Measurements from ENCODE around the gene GPC5. TPM values are rescaled to one million over a fixed set of nuclear protein-coding genes. Genes with fewer than 3 reads are reported as not detected.
"Not testable (repeated sequence)": the region's sequence is repeated elsewhere in the genome, so short reads cannot be mapped to it uniquely, and the experiment has no call there.

GPC5 gene
- total RNA-seq, 2 experiments from 2014 or later: 0.63 to 0.66 TPM

DNA sequence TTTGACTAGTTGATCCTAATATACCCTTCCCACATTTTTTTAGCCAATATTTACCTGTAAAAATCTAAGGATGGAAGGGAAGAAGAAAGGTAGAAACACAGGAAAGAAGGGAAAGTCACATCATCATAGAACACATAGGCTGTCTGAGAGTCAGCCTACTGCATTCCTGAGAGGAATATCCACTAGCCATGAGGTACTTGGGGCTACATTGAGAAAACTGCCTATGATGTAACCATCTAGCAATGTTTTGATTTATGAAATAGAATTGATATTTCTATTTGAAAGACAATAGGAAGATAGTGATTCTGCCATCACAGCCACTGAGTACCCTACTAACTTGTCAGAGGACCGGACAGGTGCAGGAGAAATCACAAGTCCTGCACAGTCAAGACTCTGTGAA, 873.8 kb downstream of the GPC5 start:
- ChIA-PET POLR2A (no interaction called here), CTCF (no interaction called here)
- ATAC-seq (no peak), DNase-seq (no peak)
- Mint-ChIP-seq H3K9me3 (ENCODE audit: low read depth) (peaks cover 3% of the 10 kb centered on the region), H3K27me3 (no peaks in the 10 kb centered on the region), H3K4me1 (no peaks in the 10 kb centered on the region), H3K36me3 (ENCODE audit: low read depth) (no peaks in the 10 kb centered on the region), H3K4me3 (no peak overlapping the region), H3K27ac (no peak overlapping the region)
- intact Hi-C loops (cut with DNase I, micrococcal nuclease): no loop called here

DNA sequence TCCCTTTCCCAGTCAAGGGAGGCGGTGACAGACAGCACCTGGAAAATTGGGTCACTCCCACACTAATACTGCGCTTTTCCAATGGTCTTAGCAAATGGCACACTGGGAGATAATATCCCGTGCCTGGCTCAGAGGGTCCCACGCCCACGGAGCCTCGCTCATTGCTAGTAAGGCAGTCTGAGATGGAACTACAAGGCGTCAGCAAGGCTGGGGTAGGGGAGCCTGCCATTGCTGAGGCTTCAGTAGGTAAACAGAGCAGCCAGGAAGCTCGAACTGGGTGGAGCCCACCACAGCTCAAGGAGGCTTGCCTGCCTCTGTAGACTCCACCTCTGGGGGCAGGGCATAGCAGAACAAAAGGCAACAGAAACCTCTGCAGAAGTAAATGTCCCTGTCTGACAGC, 882.6 kb downstream of the GPC5 start:
- ATAC-seq; H3K4me3 Mint-ChIP-seq; H3K4me1 Mint-ChIP-seq; CTCF ChIA-PET; H3K36me3 Mint-ChIP-seq (ENCODE audit: low read depth); intact Hi-C loops (cut with DNase I, micrococcal nuclease); H3K27ac Mint-ChIP-seq; H3K27me3 Mint-ChIP-seq; POLR2A ChIA-PET; H3K9me3 Mint-ChIP-seq (ENCODE audit: low read depth); DNase-seq: not testable (repeated sequence)

DNA sequence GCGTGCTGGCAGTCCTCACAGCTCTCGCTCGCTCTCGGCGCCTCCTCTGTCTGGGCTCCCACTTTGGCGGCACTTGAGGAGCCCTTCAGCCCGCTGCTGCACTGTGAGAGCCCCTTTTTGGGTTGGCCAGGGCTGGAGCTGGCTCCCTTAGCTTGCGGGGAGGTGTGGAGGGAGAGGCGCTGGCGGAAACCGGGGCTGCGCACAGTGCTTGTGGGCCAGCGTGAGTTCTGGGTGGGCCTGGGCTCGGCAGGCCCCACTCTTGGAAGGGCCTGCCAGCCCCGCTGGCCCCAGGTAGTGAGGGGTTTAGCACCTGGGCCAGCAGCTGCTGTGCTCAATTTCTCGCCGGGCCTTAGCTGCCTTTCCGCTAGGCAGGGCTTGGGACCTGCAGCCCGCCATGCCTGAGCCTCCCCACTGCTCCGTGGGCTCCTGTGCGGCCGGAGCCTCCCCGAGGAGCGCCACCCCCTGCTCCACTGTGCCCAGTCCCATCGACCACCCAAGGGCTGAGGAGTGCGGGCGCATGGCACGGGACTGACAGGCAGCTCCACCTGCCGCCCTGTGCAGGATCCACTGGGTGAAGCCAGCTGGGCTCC, 892.4 kb downstream of the GPC5 start:
- intact Hi-C loops (cut with DNase I, micrococcal nuclease); CTCF ChIA-PET; ATAC-seq; POLR2A ChIA-PET; H3K36me3 Mint-ChIP-seq (ENCODE audit: low read depth); H3K4me3 Mint-ChIP-seq; H3K27ac Mint-ChIP-seq; H3K4me1 Mint-ChIP-seq; H3K27me3 Mint-ChIP-seq; DNase-seq: not testable (repeated sequence)
- peaks cover 14% of the 10 kb centered on the region for H3K9me3 Mint-ChIP-seq (ENCODE audit: low read depth)

DNA sequence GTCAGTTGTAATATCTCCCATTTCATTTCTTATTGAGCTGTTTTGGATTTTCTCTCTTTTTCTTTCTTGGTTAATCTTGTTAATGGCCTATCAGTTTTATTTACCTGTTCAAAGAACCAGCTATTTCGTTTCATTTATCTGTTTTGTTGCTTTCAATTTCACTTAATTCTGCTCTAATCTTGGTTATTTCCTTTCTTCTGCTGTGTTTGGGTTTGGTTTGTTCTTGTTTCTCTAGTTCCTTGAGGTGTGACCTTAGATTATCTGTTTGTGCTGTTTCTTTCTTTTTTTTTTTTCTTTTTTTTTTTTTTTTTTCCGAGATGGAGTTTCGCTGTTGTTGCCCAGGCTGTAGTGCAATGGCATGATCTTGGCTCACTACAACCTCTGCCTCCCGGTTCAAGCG, 896.1 kb downstream of the GPC5 start:
- DNase-seq; H3K4me1 Mint-ChIP-seq; H3K4me3 Mint-ChIP-seq; H3K36me3 Mint-ChIP-seq (ENCODE audit: low read depth); CTCF ChIA-PET; intact Hi-C loops (cut with DNase I, micrococcal nuclease); ATAC-seq; H3K27me3 Mint-ChIP-seq; H3K27ac Mint-ChIP-seq; POLR2A ChIA-PET: not testable (repeated sequence)
- H3K9me3 Mint-ChIP-seq (ENCODE audit: low read depth): peaks cover 11% of the 10 kb centered on the region

DNA sequence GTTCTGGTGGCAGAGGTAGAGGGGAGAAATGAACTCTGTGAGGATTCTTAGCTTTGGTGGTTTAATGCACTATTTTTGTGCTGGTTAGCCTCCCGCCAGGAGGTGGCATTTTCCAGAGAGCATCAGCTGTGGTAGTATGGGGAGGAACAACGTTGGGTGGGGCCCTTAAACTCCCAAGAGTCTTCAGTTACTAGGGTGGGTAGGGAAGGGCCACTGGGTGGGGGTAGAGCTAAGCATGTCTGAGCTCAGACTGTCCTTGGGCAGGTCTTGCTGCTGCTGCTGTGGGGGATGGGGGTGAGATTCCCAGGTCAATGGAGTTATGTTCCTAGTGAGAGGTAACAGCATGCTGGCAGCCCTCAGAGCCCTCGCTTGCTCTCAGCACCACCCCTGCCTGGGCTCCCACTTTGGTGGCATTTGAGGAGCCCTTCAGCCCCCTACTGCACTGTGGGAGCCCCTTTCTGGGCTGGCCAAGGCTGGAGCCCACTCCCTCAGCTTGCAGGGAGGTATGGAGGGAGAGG, 897.8 kb downstream of the GPC5 start:
- H3K4me1 Mint-ChIP-seq; DNase-seq; H3K27ac Mint-ChIP-seq; H3K36me3 Mint-ChIP-seq (ENCODE audit: low read depth); ATAC-seq; H3K4me3 Mint-ChIP-seq; H3K27me3 Mint-ChIP-seq; H3K9me3 Mint-ChIP-seq (ENCODE audit: low read depth); POLR2A ChIA-PET; CTCF ChIA-PET; intact Hi-C loops (cut with DNase I, micrococcal nuclease): not testable (repeated sequence)

DNA sequence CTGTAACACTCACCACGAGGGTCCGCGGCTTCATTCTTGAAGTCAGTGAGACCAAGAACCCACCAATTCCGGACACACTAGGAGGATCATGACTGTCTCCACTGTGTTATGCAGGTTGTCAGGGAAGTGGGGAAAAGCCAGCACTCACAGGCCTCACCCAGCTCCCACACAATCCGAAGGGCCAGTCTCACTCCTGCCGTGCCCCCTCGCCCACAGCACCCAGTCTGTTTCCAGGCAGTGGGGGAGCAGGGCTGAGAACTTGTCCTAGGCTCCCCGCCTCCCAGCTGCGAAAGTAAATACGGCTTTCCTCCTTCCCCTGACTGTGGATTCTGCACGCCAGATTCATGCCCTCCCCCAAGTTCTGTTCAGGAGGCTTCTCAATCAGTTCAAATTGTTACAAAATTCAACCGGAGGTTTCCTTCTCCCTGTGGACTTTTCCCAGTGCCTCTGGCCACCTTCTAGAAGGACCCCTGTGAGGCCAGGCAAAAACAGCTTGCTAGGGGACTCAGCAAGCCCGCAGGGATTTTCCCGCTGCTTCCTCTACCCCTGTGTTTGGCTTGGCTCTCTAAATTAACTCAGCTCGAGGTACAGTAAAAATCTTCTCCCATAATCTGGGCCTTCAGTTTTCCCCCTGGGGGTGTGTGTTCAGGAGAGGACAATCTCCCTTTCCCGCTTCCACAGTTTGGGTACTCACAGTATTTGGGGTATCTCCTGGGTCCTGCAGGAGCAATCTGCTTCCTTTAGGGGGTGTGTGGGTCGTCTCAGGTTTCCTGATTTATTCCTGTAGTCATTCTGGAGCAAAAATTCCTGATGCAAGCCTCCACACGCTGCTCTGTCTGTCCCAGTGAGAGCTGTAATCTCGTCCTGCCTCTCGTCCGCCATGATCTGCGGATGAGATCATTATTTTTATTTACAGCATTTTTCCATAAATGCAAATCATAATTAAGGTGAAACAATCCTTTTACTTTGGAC, 899.8 kb downstream of the GPC5 start:
- ChIA-PET CTCF (no interaction called here), POLR2A (no interaction called here)
- intact Hi-C loops (cut with DNase I, micrococcal nuclease): no loop called here
- Mint-ChIP-seq H3K27me3 (no peaks in the 10 kb centered on the region), H3K27ac (no peak overlapping the region), H3K36me3 (ENCODE audit: low read depth) (no peaks in the 10 kb centered on the region), H3K4me3 (no peak overlapping the region), H3K9me3 (ENCODE audit: low read depth) (peaks cover 4% of the 10 kb centered on the region), H3K4me1 (no peaks in the 10 kb centered on the region)
- DNase-seq (no peak), ATAC-seq (no peak)

DNA sequence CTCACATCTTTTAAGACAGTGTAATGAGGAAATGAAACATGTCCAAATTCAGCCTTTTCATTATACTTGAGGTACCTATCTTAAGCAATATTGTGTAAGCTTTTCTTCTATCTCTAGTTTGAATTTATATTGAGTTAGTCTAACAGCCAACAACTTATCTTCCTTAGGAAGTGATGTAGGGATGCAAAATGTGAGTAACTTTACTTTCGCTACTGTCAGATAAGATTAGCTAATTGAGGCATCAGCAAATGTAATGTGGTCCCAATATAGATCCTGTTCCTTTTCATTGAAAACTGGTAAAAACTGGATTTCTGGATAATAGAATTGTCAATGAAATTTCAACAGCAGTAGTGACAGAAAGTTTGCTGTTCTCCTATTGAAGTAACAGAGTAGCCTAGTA, 902.2 kb downstream of the GPC5 start:
- DNase-seq: no peak
- no peaks in the 10 kb centered on the region for H3K36me3 Mint-ChIP-seq (ENCODE audit: low read depth)
- no peaks in the 10 kb centered on the region for H3K9me3 Mint-ChIP-seq (ENCODE audit: low read depth)
- H3K4me1 Mint-ChIP-seq: no peaks in the 10 kb centered on the region
- no peak for ATAC-seq
- CTCF ChIA-PET: no interaction called here
- intact Hi-C loops (cut with DNase I, micrococcal nuclease): no loop called here
- no peak overlapping the region for H3K27ac Mint-ChIP-seq
- no peaks in the 10 kb centered on the region for H3K27me3 Mint-ChIP-seq
- POLR2A ChIA-PET: no interaction called here
- H3K4me3 Mint-ChIP-seq: no peak overlapping the region

DNA sequence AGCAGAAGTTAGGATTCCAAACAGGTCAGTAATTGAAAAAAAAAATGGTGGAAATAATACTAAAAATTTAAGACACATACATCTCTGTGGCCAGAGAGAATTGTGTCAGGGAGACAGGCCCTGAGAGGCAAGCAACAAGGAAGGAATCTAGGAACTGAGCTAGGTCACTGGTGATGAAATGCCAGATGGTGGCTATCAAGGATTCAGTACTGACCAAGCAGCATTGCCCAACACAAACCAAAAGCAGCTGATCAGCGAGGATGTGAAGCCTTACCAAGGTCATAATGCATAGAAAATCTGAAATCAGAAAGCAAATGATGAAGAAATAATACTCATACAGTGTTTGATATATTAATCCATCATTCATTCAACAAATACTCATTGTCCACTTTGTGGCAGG, 905.0 kb downstream of the GPC5 start:
- H3K4me1 Mint-ChIP-seq: no peaks in the 10 kb centered on the region
- H3K9me3 Mint-ChIP-seq (ENCODE audit: low read depth): no peaks in the 10 kb centered on the region
- ATAC-seq: no peak
- H3K4me3 Mint-ChIP-seq: no peak overlapping the region
- H3K27ac Mint-ChIP-seq: no peak overlapping the region
- DNase-seq: no peak
- POLR2A ChIA-PET: no interaction called here
- no peaks in the 10 kb centered on the region for H3K27me3 Mint-ChIP-seq
- CTCF ChIA-PET: no interaction called here
- intact Hi-C loops (cut with DNase I, micrococcal nuclease): no loop called here
- H3K36me3 Mint-ChIP-seq (ENCODE audit: low read depth): no peaks in the 10 kb centered on the region

DNA sequence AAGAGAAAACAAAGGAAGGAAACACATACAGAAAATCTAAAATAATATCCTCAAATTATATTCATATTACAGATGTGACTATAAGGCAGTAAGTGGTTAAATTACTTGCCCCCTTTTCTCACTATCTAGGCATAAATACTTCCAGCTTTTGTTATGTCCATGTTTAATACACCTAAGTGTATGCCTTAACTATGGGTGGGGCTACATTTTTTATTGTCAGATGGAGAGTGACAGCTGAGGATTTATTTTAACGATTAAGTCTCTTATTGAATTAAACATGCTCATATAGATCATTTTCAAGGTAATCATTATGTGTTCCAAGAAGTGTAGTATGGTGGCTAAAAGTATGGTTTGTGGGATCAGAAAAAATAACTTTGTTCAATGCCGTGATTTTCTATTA, 909.3 kb downstream of the GPC5 start:
- Mint-ChIP-seq H3K27ac (no peak overlapping the region), H3K4me3 (no peak overlapping the region), H3K4me1 (no peaks in the 10 kb centered on the region), H3K9me3 (ENCODE audit: low read depth) (no peaks in the 10 kb centered on the region), H3K36me3 (ENCODE audit: low read depth) (no peaks in the 10 kb centered on the region), H3K27me3 (no peaks in the 10 kb centered on the region)
- POLR2A ChIA-PET: no interaction called here
- DNase-seq: no peak
- intact Hi-C loops (cut with DNase I, micrococcal nuclease): no loop called here
- ATAC-seq: no peak
- CTCF ChIA-PET: no interaction called here

DNA sequence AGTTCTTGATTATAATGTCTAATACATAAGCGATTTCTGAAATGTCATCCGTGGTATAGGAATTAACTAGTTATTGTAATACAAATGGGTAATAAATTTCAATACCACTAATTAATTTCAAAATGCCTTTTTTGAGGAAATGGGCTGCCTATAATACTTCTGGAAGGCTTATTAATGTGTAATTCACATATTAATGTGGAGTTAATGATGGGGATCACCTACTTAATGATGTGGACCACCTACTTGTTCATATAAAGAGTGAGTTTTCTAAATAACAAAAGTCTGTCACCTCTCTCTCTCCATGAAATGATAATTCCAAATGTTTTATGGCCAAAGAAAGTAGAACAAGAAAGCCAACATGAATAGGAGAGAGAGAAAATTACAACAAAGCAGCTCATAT, 914.4 kb downstream of the GPC5 start:
- H3K36me3 Mint-ChIP-seq (ENCODE audit: low read depth): no peaks in the 10 kb centered on the region
- peaks cover 2% of the 10 kb centered on the region for H3K9me3 Mint-ChIP-seq (ENCODE audit: low read depth)
- ChIA-PET CTCF (no interaction called here), POLR2A (no interaction called here)
- ATAC-seq (no peak), DNase-seq (no peak)
- H3K27ac Mint-ChIP-seq: no peak overlapping the region
- H3K27me3 Mint-ChIP-seq: no peaks in the 10 kb centered on the region
- no peaks in the 10 kb centered on the region for H3K4me1 Mint-ChIP-seq
- no peak overlapping the region for H3K4me3 Mint-ChIP-seq
- intact Hi-C loops (cut with DNase I, micrococcal nuclease): no loop called here

DNA sequence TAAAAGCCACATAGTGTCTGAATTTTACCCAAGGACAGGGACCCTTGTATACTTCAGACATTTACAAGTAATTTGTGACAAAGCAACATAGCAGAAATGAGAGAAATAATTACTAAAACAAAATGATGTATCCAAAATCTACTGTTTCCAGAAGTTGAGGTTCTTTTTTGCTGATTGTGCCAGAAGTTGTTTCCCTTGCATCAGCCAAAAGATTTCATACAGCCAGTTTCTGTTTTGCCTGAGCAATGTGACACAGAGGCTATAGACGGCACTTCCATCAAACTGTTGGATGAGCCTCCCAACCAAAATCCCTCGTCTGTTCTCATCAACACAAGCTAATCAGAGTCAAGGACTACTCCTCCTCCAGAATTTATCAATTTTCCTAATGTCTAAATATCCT, 915.0 kb downstream of the GPC5 start:
- Mint-ChIP-seq H3K4me3 (no peak overlapping the region), H3K4me1 (no peaks in the 10 kb centered on the region), H3K27ac (no peak overlapping the region), H3K9me3 (ENCODE audit: low read depth) (peaks cover 2% of the 10 kb centered on the region), H3K27me3 (no peaks in the 10 kb centered on the region), H3K36me3 (ENCODE audit: low read depth) (no peaks in the 10 kb centered on the region)
- ChIA-PET POLR2A (no interaction called here), CTCF (no interaction called here)
- DNase-seq (no peak), ATAC-seq (no peak)
- intact Hi-C loops (cut with DNase I, micrococcal nuclease): no loop called here

DNA sequence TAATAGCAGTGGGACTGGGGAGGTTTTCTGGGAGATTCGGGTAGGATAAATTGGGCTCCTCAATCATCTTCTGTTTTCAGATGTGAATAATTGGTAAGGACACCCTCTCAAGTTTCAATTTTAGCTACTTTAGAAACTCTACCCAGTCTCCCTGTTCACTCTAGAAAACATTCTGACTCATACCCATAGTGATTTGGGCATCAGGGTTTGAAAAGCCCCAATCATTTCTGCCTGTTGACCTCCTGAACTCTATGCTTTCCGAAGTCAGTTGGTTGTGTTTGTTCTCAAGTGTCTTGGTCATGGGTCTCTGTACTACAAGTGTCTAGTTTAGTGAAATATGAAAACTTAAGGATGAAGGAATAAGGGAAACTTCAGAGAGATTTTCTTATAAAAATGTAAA, 916.8 kb downstream of the GPC5 start:
- H3K36me3 Mint-ChIP-seq (ENCODE audit: low read depth): no peaks in the 10 kb centered on the region
- intact Hi-C loops (cut with DNase I, micrococcal nuclease): no loop called here
- ChIA-PET CTCF (no interaction called here), POLR2A (no interaction called here)
- no peak overlapping the region for H3K4me3 Mint-ChIP-seq
- no peaks in the 10 kb centered on the region for H3K4me1 Mint-ChIP-seq
- H3K27me3 Mint-ChIP-seq: no peaks in the 10 kb centered on the region
- no peak for DNase-seq
- H3K27ac Mint-ChIP-seq: no peak overlapping the region
- ATAC-seq: no peak
- H3K9me3 Mint-ChIP-seq (ENCODE audit: low read depth): peaks cover 2% of the 10 kb centered on the region
